SK-N-SH (cell line): ENCODE results near the gene GUK1.

Experiments used
- EP300 ChIP-seq, 2 experiments: IDR thresholded peaks; 2 replicates each; pipeline versions ENCODE4 v1.4.0 to v1.6.1; 2012; ENCODE audit warnings: borderline replicate concordance in 1 of 2, low read depth in 1 of 2, low read length in 1 of 2
- TF ChIP-seq, protein P1 (sequence below): fragments of 200-600 bp; sonication (generic); IDR thresholded peaks from 2 replicates; pipeline ENCODE4 v1.6.1; 2017; ENCODE audit warnings: antibody characterized with exemption, mild to moderate bottlenecking, moderate library complexity

DNA sequence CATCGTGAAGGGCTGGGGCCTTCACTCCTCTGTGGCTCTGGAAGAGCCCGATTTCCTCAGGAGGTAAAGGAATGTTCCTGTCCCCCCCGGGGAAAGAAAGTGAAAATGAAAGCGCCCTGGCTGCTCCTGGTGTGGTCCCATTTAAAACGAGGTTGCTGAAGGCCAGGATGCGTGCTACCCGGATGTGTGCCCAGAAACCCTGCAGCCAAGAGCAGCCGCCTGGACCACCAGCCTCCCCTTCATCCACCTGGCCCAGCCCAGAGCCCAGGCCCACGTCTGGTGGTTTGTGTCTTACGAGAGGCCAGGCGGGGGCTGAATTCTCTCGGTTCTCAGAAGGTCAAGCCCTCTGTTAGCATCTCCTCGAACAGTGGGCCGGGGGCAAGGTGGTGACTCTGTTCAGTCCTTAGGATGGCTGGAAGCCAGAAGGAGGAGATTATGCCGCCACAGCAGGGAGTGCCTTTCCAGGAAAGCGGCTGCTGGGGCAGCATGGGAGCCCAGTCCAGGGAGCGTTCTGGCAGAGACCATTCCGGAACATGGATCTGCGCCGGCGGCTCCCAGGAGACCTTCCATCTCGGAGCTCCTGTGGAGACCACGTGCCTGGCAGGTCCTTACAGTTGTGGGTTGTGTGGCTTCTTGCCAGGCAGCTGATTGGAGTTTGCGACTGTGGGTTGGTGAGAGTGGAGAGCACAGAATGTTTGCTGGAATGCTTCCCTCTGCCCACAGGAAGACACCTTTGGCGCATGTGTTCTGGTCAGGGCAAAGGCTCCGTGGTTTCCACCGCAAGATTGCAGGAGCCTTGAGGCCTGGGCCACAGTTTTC lies 1.4 kb downstream of the GUK1 start:
- TF ChIP-seq, protein P1, sequence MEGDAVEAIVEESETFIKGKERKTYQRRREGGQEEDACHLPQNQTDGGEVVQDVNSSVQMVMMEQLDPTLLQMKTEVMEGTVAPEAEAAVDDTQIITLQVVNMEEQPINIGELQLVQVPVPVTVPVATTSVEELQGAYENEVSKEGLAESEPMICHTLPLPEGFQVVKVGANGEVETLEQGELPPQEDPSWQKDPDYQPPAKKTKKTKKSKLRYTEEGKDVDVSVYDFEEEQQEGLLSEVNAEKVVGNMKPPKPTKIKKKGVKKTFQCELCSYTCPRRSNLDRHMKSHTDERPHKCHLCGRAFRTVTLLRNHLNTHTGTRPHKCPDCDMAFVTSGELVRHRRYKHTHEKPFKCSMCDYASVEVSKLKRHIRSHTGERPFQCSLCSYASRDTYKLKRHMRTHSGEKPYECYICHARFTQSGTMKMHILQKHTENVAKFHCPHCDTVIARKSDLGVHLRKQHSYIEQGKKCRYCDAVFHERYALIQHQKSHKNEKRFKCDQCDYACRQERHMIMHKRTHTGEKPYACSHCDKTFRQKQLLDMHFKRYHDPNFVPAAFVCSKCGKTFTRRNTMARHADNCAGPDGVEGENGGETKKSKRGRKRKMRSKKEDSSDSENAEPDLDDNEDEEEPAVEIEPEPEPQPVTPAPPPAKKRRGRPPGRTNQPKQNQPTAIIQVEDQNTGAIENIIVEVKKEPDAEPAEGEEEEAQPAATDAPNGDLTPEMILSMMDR: no peak
- no peak for TF ChIP-seq EP300 (IDR thresholded peaks at IDR 0.05; ENCODE audit: borderline replicate concordance in 1 of 2, low read depth in 1 of 2, low read length in 1 of 2)
